Astrocyte of the spinal cord (primary cell): ENCODE results near the gene PAIP2B.

ENCODE experiments used
- DNase-seq: peaks from one replicate; pipeline ENCODE4 v3.0.0; 2011; ENCODE audit warnings: low read depth, low spot score
- H3K4me3 ChIP-seq: 2 replicates; pipeline ENCODE4 v1.5.1; 2011; ENCODE audit warnings: low read depth, mild to moderate bottlenecking, low read length, moderate library complexity
- in situ Hi-C: cut with HindIII; loops from 2 replicates; pipeline ENCODE4 v1.10.0; 2017; ENCODE audit warnings: low sequenced_read_pairs
- TF ChIP-seq, protein P1 (sequence below): IDR thresholded peaks from 2 replicates; pipeline ENCODE4 v1.5.1; 2012; ENCODE audit warnings: low read depth, mild to moderate bottlenecking, low read length, inconsistent platforms

Gene PAIP2B

DNA sequence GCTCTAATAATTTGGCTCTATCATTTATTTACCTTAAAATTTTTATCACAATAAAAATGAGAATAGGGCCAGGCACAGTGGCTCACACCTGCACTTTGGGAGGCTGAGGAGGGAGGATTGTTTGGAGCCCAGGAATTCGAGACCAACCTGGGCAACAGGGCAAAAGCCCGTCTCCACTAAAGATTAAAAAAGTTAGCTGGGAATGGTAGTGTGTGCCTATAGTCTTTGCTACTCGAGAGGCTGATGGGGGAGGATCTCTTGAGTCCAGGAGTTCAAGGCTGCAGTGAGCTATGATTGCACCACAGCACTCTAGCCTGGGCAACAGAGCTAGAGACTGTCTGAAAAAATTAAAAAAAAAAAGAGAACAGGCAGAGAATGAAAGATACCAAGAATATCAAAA lies 90.7 kb downstream of the PAIP2B start:
- in situ Hi-C loops, result no loop called here
- no peak overlapping the region for H3K4me3 ChIP-seq
- TF ChIP-seq, protein P1, sequence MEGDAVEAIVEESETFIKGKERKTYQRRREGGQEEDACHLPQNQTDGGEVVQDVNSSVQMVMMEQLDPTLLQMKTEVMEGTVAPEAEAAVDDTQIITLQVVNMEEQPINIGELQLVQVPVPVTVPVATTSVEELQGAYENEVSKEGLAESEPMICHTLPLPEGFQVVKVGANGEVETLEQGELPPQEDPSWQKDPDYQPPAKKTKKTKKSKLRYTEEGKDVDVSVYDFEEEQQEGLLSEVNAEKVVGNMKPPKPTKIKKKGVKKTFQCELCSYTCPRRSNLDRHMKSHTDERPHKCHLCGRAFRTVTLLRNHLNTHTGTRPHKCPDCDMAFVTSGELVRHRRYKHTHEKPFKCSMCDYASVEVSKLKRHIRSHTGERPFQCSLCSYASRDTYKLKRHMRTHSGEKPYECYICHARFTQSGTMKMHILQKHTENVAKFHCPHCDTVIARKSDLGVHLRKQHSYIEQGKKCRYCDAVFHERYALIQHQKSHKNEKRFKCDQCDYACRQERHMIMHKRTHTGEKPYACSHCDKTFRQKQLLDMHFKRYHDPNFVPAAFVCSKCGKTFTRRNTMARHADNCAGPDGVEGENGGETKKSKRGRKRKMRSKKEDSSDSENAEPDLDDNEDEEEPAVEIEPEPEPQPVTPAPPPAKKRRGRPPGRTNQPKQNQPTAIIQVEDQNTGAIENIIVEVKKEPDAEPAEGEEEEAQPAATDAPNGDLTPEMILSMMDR, result no peak
- DNase-seq, result no peak

DNA sequence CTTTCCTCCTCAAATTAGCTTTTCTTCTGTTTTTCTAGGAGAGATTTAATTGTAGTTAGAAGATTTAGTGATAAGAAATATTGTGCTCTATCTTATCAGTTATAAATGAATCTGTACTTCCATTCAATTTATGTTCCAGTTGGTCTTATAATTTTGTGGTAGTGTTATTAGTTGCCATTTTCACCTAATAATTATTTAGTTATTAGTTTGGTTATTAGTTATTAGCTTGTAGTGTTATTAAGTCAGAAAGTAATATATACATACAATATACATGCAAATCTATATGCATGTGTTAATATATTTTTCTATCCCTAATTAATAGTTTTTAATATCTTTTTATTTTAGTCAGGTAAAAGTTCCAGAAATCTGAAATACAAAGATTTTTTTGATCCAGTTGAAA lies 93.3 kb downstream of the PAIP2B start:
- in situ Hi-C loops, result no loop called here
- TF ChIP-seq, protein P1, result no peak
- DNase-seq, result no peak
- no peak overlapping the region for H3K4me3 ChIP-seq
